ENCODE results near the gene FARSB. TPM values are rescaled to one million over a fixed set of nuclear protein-coding genes. Genes with fewer than 3 reads are reported as not detected.
A peak's percentile ranks its signal among the peaks of the same experiment; 100 is the strongest.

FARSB gene
- polyA plus RNA-seq, 3 donors = 25.7 to 31.3 (median 28.9) TPM

GRCh38 chr2:222563106-222563718 is 92.7 kb downstream of the FARSB start:
- no peak for DNase-seq (ENCODE audit: low read depth in 3 of 3, low spot score in 2 of 3)

GRCh38 chr2:222561817-222562645 is 93.9 kb downstream of the FARSB start:
- peak in 2 of 3 donors; percentile 70 to 72 for DNase-seq (ENCODE audit: low read depth in 3 of 3, low spot score in 2 of 3)

- no peak for DNase-seq (ENCODE audit: low read depth in 3 of 3, low spot score in 2 of 3)
These were observed 94.7 kb downstream of the FARSB start for GRCh38 chr2:222561151-222561550.

- no peak for DNase-seq (ENCODE audit: low read depth in 3 of 3, low spot score in 2 of 3)
These were observed 101.4 kb downstream of the FARSB start for GRCh38 chr2:222554517-222554916.

GRCh38 chr2:222548992-222549391 is 106.9 kb downstream of the FARSB start:
- no peak for DNase-seq (ENCODE audit: low read depth in 3 of 3, low spot score in 2 of 3)

GRCh38 chr2:222547083-222547482 is 108.8 kb downstream of the FARSB start:
- no peak for DNase-seq (ENCODE audit: low read depth in 3 of 3, low spot score in 2 of 3)

- peak in 1 of 3 donors; percentile 29 for DNase-seq (ENCODE audit: low read depth in 3 of 3, low spot score in 2 of 3)
These were observed 109.8 kb downstream of the FARSB start for GRCh38 chr2:222545823-222546795.

- no peak for DNase-seq (ENCODE audit: low read depth in 3 of 3, low spot score in 2 of 3)
These were observed 111.2 kb downstream of the FARSB start for GRCh38 chr2:222544661-222545060.

GRCh38 chr2:222538535-222538934 is 117.4 kb downstream of the FARSB start:
- no peak for DNase-seq (ENCODE audit: low read depth in 3 of 3, low spot score in 2 of 3)

- no peak for DNase-seq (ENCODE audit: low read depth in 3 of 3, low spot score in 2 of 3)
These were observed 120.4 kb downstream of the FARSB start for GRCh38 chr2:222535477-222535876.

GRCh38 chr2:222532315-222532714 is 123.6 kb downstream of the FARSB start:
- DNase-seq (ENCODE audit: low read depth in 3 of 3, low spot score in 2 of 3) = no peak

- no peak for DNase-seq (ENCODE audit: low read depth in 3 of 3, low spot score in 2 of 3)
These were observed 129.2 kb downstream of the FARSB start for GRCh38 chr2:222526480-222527277.

- peak; percentile 23 to 51 (median 40) for DNase-seq (ENCODE audit: low read depth in 3 of 3, low spot score in 2 of 3)
These were observed 130.1 kb downstream of the FARSB start for GRCh38 chr2:222525811-222526210.

- DNase-seq (ENCODE audit: low read depth in 3 of 3, low spot score in 2 of 3) = no peak
These were observed 131.9 kb downstream of the FARSB start for GRCh38 chr2:222523783-222524544.

GRCh38 chr2:222522082-222522481 is 133.8 kb downstream of the FARSB start:
- no peak for DNase-seq (ENCODE audit: low read depth in 3 of 3, low spot score in 2 of 3)

GRCh38 chr2:222521099-222521498 is 134.8 kb downstream of the FARSB start:
- DNase-seq (ENCODE audit: low read depth in 3 of 3, low spot score in 2 of 3) = no peak
